SH-SY5Y (cell line): ENCODE results near the gene SRXN1.

Source experiments
- GATA2 ChIP-seq: IDR thresholded peaks from 2 replicates; pipeline ENCODE4 v1.6.1; 2011; ENCODE audit warnings: mild to moderate bottlenecking, low read depth, low read length
- GATA3 ChIP-seq: IDR thresholded peaks from 2 replicates; pipeline ENCODE4 v1.6.1; 2011; ENCODE audit warnings: low read depth, mild to moderate bottlenecking, low read length, moderate library complexity

- TF ChIP-seq GATA2, result no peak
- TF ChIP-seq GATA3, result no peak
These were observed 31.8 kb downstream of the SRXN1 start for GRCh38 chr20:621125-621756.
